GM23248 (cell line): Measurements from ENCODE around the gene WNT9B.

Experiments
- EZH2 ChIP-seq: fragments of 200-600 bp; sonication (generic); IDR thresholded peaks from 2 replicates; pipeline ENCODE4 v1.6.1; 2018; ENCODE audit warnings: antibody characterized with exemption, mild to moderate bottlenecking; ENCODE audit not compliant: insufficient read depth, poor library complexity, severe bottlenecking
- EZH2phosphoT487 ChIP-seq: fragments of 200-600 bp; sonication (generic); IDR thresholded peaks from 2 replicates; pipeline ENCODE4 v1.6.1; 2018; ENCODE audit warnings: antibody characterized with exemption, moderate library complexity, mild to moderate bottlenecking, low read depth; ENCODE audit not compliant: insufficient read depth

GRCh38 chr17:46826116-46826515, 25.3 kb upstream of the WNT9B start:
- TF ChIP-seq EZH2 (no peak), EZH2phosphoT487 (no peak)
